ENCODE data around the gene ACTL10. TPM values are rescaled to one million over a fixed set of nuclear protein-coding genes. Genes with fewer than 3 reads are reported as not detected.

The ACTL10 gene
- total and polyA plus RNA-seq, 4 donors: 0.63 to 1.2 (median 1.1) TPM

DNA sequence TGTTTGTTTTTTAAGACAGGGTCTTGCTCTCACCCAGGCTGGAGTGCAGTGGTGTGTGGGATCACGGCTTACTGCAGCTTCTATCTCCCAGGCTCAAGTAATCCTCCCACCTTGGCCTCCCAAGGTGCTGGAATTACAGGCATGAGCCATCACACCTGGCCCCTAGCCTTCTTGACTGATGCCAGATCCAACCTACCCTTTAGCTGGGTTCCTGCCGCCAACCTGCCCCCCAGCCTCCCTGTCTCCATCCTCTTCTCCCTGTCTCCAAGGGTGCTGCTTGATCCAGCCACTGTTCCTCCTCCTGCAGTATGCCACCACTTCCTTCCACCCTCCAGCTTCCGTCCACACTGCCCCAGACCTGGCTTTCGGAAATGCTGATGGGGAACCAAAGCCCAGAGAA, 7.8 kb upstream of the ACTL10 start:
- Histone ChIP-seq H3K27ac (ENCODE audit: low read depth in 1 of 2, low read length in 2 of 2) (no peak overlapping the region), H3K9me3 (ENCODE audit: control insufficient read depth, low read length) (no peaks in the 10 kb centered on the region), H3K27me3 (ENCODE audit: control insufficient read depth in 1 of 2, insufficient read depth in 2 of 2, low read length in 1 of 2) (no peaks in the 10 kb centered on the region), H3K4me1 (ENCODE audit: control insufficient read depth in 1 of 2, insufficient read depth in 2 of 2, low read length in 2 of 2) (no peaks in the 10 kb centered on the region), H3K4me3 (ENCODE audit: low read length in 2 of 2) (no peak overlapping the region), H3K36me3 (ENCODE audit: control insufficient read depth in 1 of 2, insufficient read depth in 2 of 2, low read length in 1 of 2) (no peaks in the 10 kb centered on the region)
- WGBS, 2 donors: 94 to 97% methylated on average over 4 of the region's 4 CpGs
- no peak for DNase-seq
- intact Hi-C loops (cut with DNase I): no loop called here
- no peak for ATAC-seq (ENCODE audit: low FRiP score)

DNA sequence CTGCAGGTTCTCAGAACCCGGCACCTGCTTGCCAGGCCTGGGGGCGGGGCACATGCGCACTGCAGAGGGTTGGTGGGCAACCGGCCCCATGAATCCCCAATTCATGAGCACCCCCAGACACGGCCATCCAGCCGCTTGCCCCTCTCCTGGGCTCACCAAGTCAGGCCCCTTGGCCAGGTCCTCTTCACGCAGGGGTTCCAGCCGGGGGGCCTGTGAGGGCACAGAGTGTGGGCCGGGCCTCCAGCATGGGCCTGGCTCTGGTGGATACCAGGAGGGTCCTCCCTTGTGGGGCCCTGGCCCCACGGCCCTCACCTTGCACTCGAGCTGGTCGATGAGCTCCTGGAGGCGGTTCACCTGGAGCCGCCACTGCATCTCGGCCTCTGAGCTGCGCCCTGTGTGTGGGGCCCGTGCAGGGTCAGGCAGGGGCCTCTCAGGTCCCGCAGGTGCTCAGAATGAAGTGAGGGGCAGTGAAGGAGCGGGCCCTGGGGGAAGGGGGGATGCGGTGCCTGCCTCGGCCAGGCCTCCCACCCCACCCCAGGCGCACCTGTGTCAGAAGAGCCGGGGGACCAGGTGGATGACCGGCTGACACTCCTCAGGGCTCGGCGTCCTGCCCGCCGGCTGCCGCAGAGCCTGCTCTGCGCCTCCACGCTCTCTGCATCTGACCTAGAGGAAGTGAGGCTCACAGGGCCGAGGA, 7.3 kb upstream of the ACTL10 start:
- Histone ChIP-seq H3K36me3 (ENCODE audit: control insufficient read depth in 1 of 2, insufficient read depth in 2 of 2, low read length in 1 of 2) (no peaks in the 10 kb centered on the region), H3K4me1 (ENCODE audit: control insufficient read depth in 1 of 2, insufficient read depth in 2 of 2, low read length in 2 of 2) (no peaks in the 10 kb centered on the region), H3K27ac (ENCODE audit: low read depth in 1 of 2, low read length in 2 of 2) (no peak overlapping the region), H3K27me3 (ENCODE audit: control insufficient read depth in 1 of 2, insufficient read depth in 2 of 2, low read length in 1 of 2) (no peaks in the 10 kb centered on the region), H3K9me3 (ENCODE audit: control insufficient read depth, low read length) (no peaks in the 10 kb centered on the region), H3K4me3 (ENCODE audit: low read length in 2 of 2) (no peak overlapping the region)
- no peak for ATAC-seq (ENCODE audit: low FRiP score)
- intact Hi-C loops (cut with DNase I): no loop called here
- WGBS, 2 donors: 95 to 96% methylated on average over 32 of the region's 32 CpGs
- peak; percentile 45 to 62 for DNase-seq

DNA sequence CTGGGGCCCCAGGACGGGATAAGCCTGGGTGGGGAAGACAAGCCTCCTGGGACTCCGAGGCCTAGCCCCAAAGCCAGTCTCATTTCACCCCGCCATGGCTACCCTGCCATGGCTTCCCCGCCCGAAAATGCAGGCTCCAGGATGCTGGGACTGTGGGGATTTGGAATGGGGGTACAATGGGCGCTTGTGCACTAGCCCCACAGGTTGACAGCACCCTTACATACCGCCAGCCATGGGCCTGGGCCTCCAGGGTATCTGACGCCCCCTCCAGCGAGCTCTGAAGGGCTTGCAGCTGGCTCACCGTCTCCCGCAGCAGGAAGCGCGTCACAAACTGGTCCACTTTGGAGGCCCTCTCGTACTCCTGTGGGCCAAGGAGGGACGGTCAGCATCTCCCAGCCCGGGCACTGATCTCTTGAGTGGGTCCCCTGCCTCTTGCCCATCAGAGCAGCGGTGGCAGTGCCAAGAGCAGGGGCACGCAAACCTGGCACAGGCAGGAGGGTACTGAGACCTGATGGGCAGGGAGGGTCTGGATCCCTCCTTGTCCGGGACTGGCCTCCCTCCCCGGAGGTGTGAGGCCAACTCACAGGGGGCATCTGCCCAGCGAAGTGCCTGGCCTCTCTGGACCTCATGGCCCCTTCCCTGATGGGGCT, 6.6 kb upstream of the ACTL10 start:
- no peaks in the 10 kb centered on the region for H3K27me3 ChIP-seq (ENCODE audit: control insufficient read depth in 1 of 2, insufficient read depth in 2 of 2, low read length in 1 of 2)
- DNase-seq (peak in 1 of 2 donors; percentile 29), ATAC-seq (ENCODE audit: low FRiP score) (no peak)
- no peaks in the 10 kb centered on the region for H3K9me3 ChIP-seq (ENCODE audit: control insufficient read depth, low read length)
- no peak overlapping the region for H3K27ac ChIP-seq (ENCODE audit: low read depth in 1 of 2, low read length in 2 of 2)
- WGBS, 2 donors: 90 to 92% methylated on average over 21 of the region's 21 CpGs
- H3K4me1 ChIP-seq (ENCODE audit: control insufficient read depth in 1 of 2, insufficient read depth in 2 of 2, low read length in 2 of 2): no peaks in the 10 kb centered on the region
- no peak overlapping the region for H3K4me3 ChIP-seq (ENCODE audit: low read length in 2 of 2)
- no peaks in the 10 kb centered on the region for H3K36me3 ChIP-seq (ENCODE audit: control insufficient read depth in 1 of 2, insufficient read depth in 2 of 2, low read length in 1 of 2)
- intact Hi-C loops (cut with DNase I): no loop called here

DNA sequence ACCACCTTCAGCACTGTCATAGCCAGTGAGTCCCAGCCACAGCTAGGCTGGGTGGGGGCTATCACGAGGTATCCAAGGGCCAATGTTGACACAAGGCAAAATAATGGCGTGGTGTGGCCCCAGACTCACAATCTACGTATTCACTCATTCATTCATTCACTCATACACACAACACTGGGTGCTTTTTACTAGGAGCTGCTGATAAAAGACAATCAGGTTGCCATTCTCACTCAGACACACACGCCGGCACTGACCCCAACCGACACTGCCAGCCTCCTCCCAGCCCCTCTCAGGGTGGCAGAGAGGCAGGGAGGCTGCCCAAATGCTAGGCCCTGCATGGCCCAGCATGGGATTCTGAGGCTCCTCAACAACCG, 6.1 kb upstream of the ACTL10 start:
- intact Hi-C loops (cut with DNase I): no loop called here
- H3K4me1 ChIP-seq (ENCODE audit: control insufficient read depth in 1 of 2, insufficient read depth in 2 of 2, low read length in 2 of 2): no peaks in the 10 kb centered on the region
- ATAC-seq (ENCODE audit: low FRiP score) (no peak), DNase-seq (peak in 1 of 2 donors; percentile 17)
- WGBS, 2 donors: 90 to 92% methylated on average over 7 of the region's 7 CpGs
- no peak overlapping the region for H3K4me3 ChIP-seq (ENCODE audit: low read length in 2 of 2)
- no peaks in the 10 kb centered on the region for H3K27me3 ChIP-seq (ENCODE audit: control insufficient read depth in 1 of 2, insufficient read depth in 2 of 2, low read length in 1 of 2)
- no peaks in the 10 kb centered on the region for H3K9me3 ChIP-seq (ENCODE audit: control insufficient read depth, low read length)
- H3K27ac ChIP-seq (ENCODE audit: low read depth in 1 of 2, low read length in 2 of 2): no peak overlapping the region
- no peaks in the 10 kb centered on the region for H3K36me3 ChIP-seq (ENCODE audit: control insufficient read depth in 1 of 2, insufficient read depth in 2 of 2, low read length in 1 of 2)

DNA sequence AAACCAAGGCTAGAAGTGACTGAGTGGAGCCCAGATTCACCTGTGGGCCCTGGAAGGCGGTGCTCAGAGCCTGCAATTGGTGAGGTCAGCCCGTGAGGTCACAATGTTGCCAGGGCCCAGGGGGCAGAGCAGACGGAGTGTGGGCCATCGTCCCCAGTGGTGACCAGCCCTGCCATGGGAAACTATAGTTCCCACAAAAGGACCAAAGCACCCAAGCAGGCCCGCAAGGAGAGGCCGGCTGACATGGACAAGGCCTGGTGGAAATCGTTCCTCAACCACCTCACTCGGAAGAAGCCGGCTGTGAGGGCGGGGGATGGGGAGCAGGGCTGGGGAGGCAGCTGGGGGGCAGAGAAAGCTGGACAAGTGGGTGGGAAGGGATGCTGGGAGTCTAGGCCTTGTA, 4.6 kb upstream of the ACTL10 start, which contains the start of gene C20orf144:
TSS of gene C20orf144 (plus strand) at position 156 of the 400 bp plus-strand sequence. CDS start at position 175, 19 bp downstream.
- Histone ChIP-seq H3K4me1 (ENCODE audit: control insufficient read depth in 1 of 2, insufficient read depth in 2 of 2, low read length in 2 of 2) (no peaks in the 10 kb centered on the region), H3K4me3 (ENCODE audit: low read length in 2 of 2) (peak within 1 kb of the TSS; percentile 54 to 60), H3K27me3 (ENCODE audit: control insufficient read depth in 1 of 2, insufficient read depth in 2 of 2, low read length in 1 of 2) (no peaks in the 10 kb centered on the region), H3K27ac (ENCODE audit: low read depth in 1 of 2, low read length in 2 of 2) (peak within 1 kb of the TSS in 1 of 2 donors; percentile 74), H3K9me3 (ENCODE audit: control insufficient read depth, low read length) (no peaks in the 10 kb centered on the region), H3K36me3 (ENCODE audit: control insufficient read depth in 1 of 2, insufficient read depth in 2 of 2, low read length in 1 of 2) (no peaks in the 10 kb centered on the region)
- DNase-seq (no peak), ATAC-seq (ENCODE audit: low FRiP score) (no peak)
- intact Hi-C loops (cut with DNase I): no loop called here
- WGBS, 2 donors: 94 to 96% methylated on average over 10 of the region's 10 CpGs

DNA sequence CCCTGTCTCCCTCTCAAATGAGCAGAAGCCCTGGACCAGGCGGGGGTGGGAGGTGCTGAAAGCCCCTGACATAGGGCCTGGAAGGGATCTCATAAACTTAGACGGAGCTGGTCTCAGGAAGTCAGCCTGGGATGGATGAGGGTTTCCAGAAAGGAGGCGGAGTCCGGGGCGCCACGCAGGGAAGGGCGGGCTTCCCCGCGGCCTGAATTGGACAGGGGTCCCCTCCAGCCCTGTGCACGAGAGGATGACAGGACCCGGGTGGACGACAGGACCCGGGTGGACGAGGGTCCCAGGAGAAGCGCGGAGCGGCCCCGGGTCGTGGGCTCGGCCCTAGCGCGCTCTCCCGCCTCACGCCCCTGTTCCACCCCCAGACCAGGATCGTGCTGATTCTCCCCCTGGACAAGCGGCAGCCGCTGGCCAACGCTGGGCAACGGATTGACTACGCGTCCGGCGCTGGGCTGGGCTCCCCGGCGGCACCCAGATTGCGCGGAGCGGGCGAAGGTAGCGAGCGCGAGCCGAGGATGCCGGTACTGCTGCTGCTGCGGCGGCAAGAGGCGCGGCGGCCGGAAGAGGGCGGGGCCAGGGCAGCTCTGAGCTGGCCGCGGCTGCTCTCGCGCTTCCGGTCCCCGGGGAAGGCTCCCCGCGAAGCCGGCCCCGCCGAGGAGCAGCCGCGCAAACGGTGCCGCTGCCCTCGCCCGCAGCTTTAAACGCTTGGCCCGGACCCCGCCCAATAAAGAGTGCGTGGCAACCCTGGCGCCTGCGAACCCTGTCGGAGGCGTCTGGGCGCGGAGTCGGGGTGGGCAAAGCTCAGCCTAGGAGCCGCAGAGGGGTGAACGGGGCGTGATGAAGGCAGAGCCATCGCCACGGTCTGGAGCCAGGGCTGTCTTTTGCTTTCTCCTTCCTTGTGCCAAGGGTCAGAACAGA, 3.3 kb upstream of the ACTL10 start:
- H3K36me3 ChIP-seq (ENCODE audit: control insufficient read depth in 1 of 2, insufficient read depth in 2 of 2, low read length in 1 of 2): no peaks in the 10 kb centered on the region
- ATAC-seq (ENCODE audit: low FRiP score): peak; percentile 69
- H3K4me1 ChIP-seq (ENCODE audit: control insufficient read depth in 1 of 2, insufficient read depth in 2 of 2, low read length in 2 of 2): no peaks in the 10 kb centered on the region
- no peaks in the 10 kb centered on the region for H3K27me3 ChIP-seq (ENCODE audit: control insufficient read depth in 1 of 2, insufficient read depth in 2 of 2, low read length in 1 of 2)
- H3K27ac ChIP-seq (ENCODE audit: low read depth in 1 of 2, low read length in 2 of 2): peak overlapping the region; percentile 38 to 91
- intact Hi-C loops (cut with DNase I): no loop called here
- WGBS, 2 donors: 1% methylated on average over 73 to 84 of the region's 84 CpGs
- H3K4me3 ChIP-seq (ENCODE audit: low read length in 2 of 2): peak overlapping the region; percentile 54 to 60
- no peaks in the 10 kb centered on the region for H3K9me3 ChIP-seq (ENCODE audit: control insufficient read depth, low read length)
- DNase-seq: peak; percentile 92 to 96

DNA sequence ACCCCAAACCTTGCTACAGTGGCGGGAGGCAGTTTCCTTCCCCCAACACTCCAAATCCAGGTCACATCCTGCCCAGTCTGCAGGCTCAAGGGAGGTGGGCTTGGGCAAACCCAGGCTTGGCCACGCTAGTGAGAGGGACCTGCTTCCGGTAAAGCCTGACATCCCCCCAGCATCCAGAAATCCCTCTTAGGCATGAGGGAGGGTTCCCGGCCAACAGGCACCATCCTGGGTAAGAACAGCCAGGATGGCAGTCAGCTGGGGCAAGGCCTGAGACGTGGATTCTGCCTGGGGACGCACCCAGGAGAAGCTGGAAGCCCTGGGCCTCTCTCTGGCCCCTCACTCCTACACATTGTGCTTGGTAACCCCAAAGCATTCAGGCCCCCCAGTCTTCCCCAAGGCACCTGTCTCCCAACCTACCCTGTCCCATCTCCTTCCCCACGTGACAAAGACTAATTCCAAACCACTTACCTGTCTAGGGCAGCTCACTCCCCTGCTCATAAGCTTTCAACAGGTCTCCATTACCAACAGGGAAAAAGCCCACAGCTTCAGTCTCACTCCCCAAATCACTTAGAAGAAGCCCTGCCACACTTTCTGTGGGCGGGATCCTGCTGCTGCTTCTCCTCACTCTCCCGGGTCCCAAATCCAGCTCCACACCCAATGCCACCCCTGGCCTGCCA, 2.5 kb upstream of the ACTL10 start:
- no peaks in the 10 kb centered on the region for H3K9me3 ChIP-seq (ENCODE audit: control insufficient read depth, low read length)
- H3K36me3 ChIP-seq (ENCODE audit: control insufficient read depth in 1 of 2, insufficient read depth in 2 of 2, low read length in 1 of 2): no peaks in the 10 kb centered on the region
- H3K4me3 ChIP-seq (ENCODE audit: low read length in 2 of 2): peak overlapping the region; percentile 54 to 60
- H3K4me1 ChIP-seq (ENCODE audit: control insufficient read depth in 1 of 2, insufficient read depth in 2 of 2, low read length in 2 of 2): no peaks in the 10 kb centered on the region
- DNase-seq: no peak
- no peak for ATAC-seq (ENCODE audit: low FRiP score)
- intact Hi-C loops (cut with DNase I): no loop called here
- 42 to 46% methylated on average over 9 of the region's 9 CpGs for WGBS, 2 donors
- peak overlapping the region; percentile 38 to 91 for H3K27ac ChIP-seq (ENCODE audit: low read depth in 1 of 2, low read length in 2 of 2)
- H3K27me3 ChIP-seq (ENCODE audit: control insufficient read depth in 1 of 2, insufficient read depth in 2 of 2, low read length in 1 of 2): no peaks in the 10 kb centered on the region

DNA sequence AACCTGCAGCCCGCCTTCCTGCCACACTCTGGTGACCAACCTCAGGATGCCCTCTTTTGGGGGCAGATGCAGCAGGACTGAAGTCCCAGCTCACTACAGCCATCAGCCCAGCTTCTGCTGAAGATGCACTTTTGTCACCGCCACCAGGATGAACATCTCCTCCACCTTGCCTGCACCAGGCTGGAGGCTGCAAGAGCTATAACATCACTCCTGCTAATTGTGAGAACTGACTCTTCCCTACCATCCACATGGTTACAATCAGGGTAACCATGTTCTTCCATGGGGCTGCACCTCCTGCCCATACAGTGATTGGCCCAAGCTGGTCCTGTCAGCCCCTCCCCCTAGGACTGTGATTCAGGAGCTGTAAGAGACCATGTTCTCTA, 2.0 kb upstream of the ACTL10 start:
- Histone ChIP-seq H3K27me3 (ENCODE audit: control insufficient read depth in 1 of 2, insufficient read depth in 2 of 2, low read length in 1 of 2) (no peaks in the 10 kb centered on the region), H3K4me1 (ENCODE audit: control insufficient read depth in 1 of 2, insufficient read depth in 2 of 2, low read length in 2 of 2) (no peaks in the 10 kb centered on the region), H3K36me3 (ENCODE audit: control insufficient read depth in 1 of 2, insufficient read depth in 2 of 2, low read length in 1 of 2) (no peaks in the 10 kb centered on the region), H3K9me3 (ENCODE audit: control insufficient read depth, low read length) (no peaks in the 10 kb centered on the region), H3K4me3 (ENCODE audit: low read length in 2 of 2) (no peak overlapping the region), H3K27ac (ENCODE audit: low read depth in 1 of 2, low read length in 2 of 2) (peak overlapping the region in 1 of 2 donors; percentile 91)
- intact Hi-C loops (cut with DNase I): loop anchor here in 1 of 2 donors (5.0 kb wide), 2 partner anchors 207 to 247 kb away; no protein-coding TSS in a partner anchor
- DNase-seq (no peak), ATAC-seq (ENCODE audit: low FRiP score) (no peak)
- WGBS, 2 donors: 95 to 97% methylated on average over 2 of the region's 2 CpGs

Measured in aorta (tissue), 5 donors.